ENCODE measurements around the gene EMID1.
"Not testable (repeated sequence)": the region's sequence is repeated elsewhere in the genome, so short reads cannot be mapped to it uniquely, and the experiment has no call there.

Gene EMID1

GRCh38 chr22:29231971-29232959, 26.6 kb downstream of the EMID1 start:
- no peak for DNase-seq

- no peak for DNase-seq
These were observed 27.7 kb downstream of the EMID1 start for GRCh38 chr22:29233277-29233877.

GRCh38 chr22:29240481-29240880, 34.8 kb downstream of the EMID1 start:
- DNase-seq: not testable (repeated sequence)

GRCh38 chr22:29243874-29244446, 38.3 kb downstream of the EMID1 start:
- no peak for DNase-seq

- DNase-seq: no peak
These were observed 39.3 kb downstream of the EMID1 start for GRCh38 chr22:29244785-29245625.

GRCh38 chr22:29245626-29246385, 40.1 kb downstream of the EMID1 start:
- peak; percentile 11 for DNase-seq

- not testable (repeated sequence) for DNase-seq
These were observed 42.2 kb downstream of the EMID1 start for GRCh38 chr22:29247891-29248290.

GRCh38 chr22:29251265-29251664, 45.6 kb downstream of the EMID1 start:
- no peak for DNase-seq

GRCh38 chr22:29251981-29252911, 46.5 kb downstream of the EMID1 start:
- no peak for DNase-seq

- DNase-seq: no peak
These were observed 48.0 kb downstream of the EMID1 start for GRCh38 chr22:29253561-29254285.

GRCh38 chr22:29254286-29254660, 48.6 kb downstream of the EMID1 start:
- DNase-seq: no peak

- no peak for DNase-seq
These were observed 49.4 kb downstream of the EMID1 start for GRCh38 chr22:29255064-29255621.

- DNase-seq: no peak
These were observed 51.1 kb downstream of the EMID1 start for GRCh38 chr22:29256606-29257325.

GRCh38 chr22:29257751-29258181, 52.1 kb downstream of the EMID1 start:
- no peak for DNase-seq

- no peak for DNase-seq
These were observed 52.9 kb downstream of the EMID1 start for GRCh38 chr22:29258407-29259252.

- no peak for DNase-seq
These were observed 53.7 kb downstream of the EMID1 start for GRCh38 chr22:29259253-29259899.

GRCh38 chr22:29260031-29260560, 54.4 kb downstream of the EMID1 start:
- no peak for DNase-seq
